ENCODE data around the gene SPOCK1. TPM values are rescaled to one million over a fixed set of nuclear protein-coding genes. Genes with fewer than 3 reads are reported as not detected.

Gene SPOCK1
- total and polyA plus RNA-seq, 2 of the 13 experiments (the other 11 are each of a cell fraction or from before 2014, with no cell fraction given): 0.18 to 0.29 TPM

DNA sequence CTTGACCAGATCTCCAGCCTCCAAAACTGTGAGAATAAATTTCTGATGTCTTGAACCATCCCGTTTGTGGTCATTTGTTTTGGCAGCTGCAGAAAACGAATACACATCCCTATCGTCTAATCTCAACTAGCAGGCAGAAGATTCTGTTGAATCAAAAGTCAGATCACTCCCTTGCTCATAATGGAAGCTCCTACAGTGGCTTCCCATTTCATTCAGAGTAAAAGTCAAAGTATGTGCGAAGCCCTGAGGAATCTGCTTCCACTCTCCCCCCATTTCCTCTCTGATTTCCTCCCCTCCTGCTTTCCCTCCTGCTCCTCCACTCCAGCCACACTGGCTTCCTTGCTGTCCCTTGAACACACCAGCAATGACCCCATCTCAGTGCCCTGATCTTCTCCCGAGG, 34.8 kb upstream of the SPOCK1 start (continued):
- TF ChIP-seq, protein P1, sequence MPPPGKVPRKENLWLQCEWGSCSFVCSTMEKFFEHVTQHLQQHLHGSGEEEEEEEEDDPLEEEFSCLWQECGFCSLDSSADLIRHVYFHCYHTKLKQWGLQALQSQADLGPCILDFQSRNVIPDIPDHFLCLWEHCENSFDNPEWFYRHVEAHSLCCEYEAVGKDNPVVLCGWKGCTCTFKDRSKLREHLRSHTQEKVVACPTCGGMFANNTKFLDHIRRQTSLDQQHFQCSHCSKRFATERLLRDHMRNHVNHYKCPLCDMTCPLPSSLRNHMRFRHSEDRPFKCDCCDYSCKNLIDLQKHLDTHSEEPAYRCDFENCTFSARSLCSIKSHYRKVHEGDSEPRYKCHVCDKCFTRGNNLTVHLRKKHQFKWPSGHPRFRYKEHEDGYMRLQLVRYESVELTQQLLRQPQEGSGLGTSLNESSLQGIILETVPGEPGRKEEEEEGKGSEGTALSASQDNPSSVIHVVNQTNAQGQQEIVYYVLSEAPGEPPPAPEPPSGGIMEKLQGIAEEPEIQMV (CRISPR knock-in tag; IDR thresholded peaks at IDR 0.05; ENCODE audit: low read depth): no peak
- TF ChIP-seq POLR2A (IDR thresholded peaks at IDR 0.05; ENCODE audit: insufficient read depth in 1 of 2, low read depth in 2 of 2, low read length in 2 of 2) (no peak), ZNF24 (IDR thresholded peaks at IDR 0.05) (no peak), ZNF720 (CRISPR knock-in tag; IDR thresholded peaks at IDR 0.05) (no peak)

- FAIRE-seq: no peak
- intact Hi-C loops (cut with micrococcal nuclease; ENCODE audit: unreplicated experiment): no loop called here
- POLR2A ChIA-PET: no interaction called here
Measured at GRCh38 chr5:137531266-137531665, 32.1 kb upstream of the SPOCK1 start.

More at GRCh38 chr5:137531266-137531665, 32.1 kb upstream of the SPOCK1 start:
- Histone ChIP-seq H3K4me2 (ENCODE audit: low read depth, low read length) (no peak overlapping the region), H4K20me1 (ENCODE audit: insufficient read depth, low read length) (no peaks in the 10 kb centered on the region), H3K79me2 (ENCODE audit: insufficient read depth, low read length) (no peaks in the 10 kb centered on the region), H3K27me3 (ENCODE audit: control insufficient read depth in 1 of 2, insufficient read depth in 2 of 2, low read length in 2 of 2) (no peaks in the 10 kb centered on the region), H2AFZ (ENCODE audit: low read length) (no peak overlapping the region), H3K27ac (ENCODE audit: extremely low read length, insufficient read depth, low read length) (no peak overlapping the region), H3K9ac (ENCODE audit: insufficient read depth, low read depth, low read length) (no peak overlapping the region), H3K4me3 (replicated peaks in 1 of 3; ENCODE audit: insufficient read depth in 1 of 3, low read depth in 2 of 3, low read length in 3 of 3) (no peak overlapping the region), H3K36me3 (replicated peaks in 1 of 2; ENCODE audit: control insufficient read depth in 1 of 2, insufficient read depth in 2 of 2, low read length in 2 of 2) (no peaks in the 10 kb centered on the region), H3K4me1 (ENCODE audit: insufficient read depth, low read length) (no peaks in the 10 kb centered on the region), H3K9me3 (ENCODE audit: low read length) (no peaks in the 10 kb centered on the region)
- in situ Hi-C loops (cut with HindIII; ENCODE audit: extremely low pct_ligation_motif_present, low pct_unique_long_range_greater_than_20kb): no loop called here
- no peak for ATAC-seq
- TF ChIP-seq ZNF343 (CRISPR knock-in tag; IDR thresholded peaks at IDR 0.05): no peak
- no peak for TF ChIP-seq SIN3B (IDR thresholded peaks at IDR 0.05; ENCODE audit: low read length)
- TF ChIP-seq ZNF513 (CRISPR knock-in tag; conservative IDR thresholded peaks at IDR 0.05): no peak
- TF ChIP-seq ZNF746 (CRISPR knock-in tag; IDR thresholded peaks at IDR 0.05): no peak
- no peak for TF ChIP-seq EEA1 (CRISPR knock-in tag; IDR thresholded peaks at IDR 0.05; ENCODE audit: borderline replicate concordance)
- TF ChIP-seq CREB3 (CRISPR knock-in tag; IDR thresholded peaks at IDR 0.05): no peak
- no peak for TF ChIP-seq PREB (CRISPR knock-in tag; IDR thresholded peaks at IDR 0.05)
- no peak for TF ChIP-seq ZBTB7A (CRISPR knock-in tag; IDR thresholded peaks at IDR 0.05)
- no peak for TF ChIP-seq TBX3 (IDR thresholded peaks at IDR 0.05; ENCODE audit: borderline replicate concordance)
- TF ChIP-seq SRY (CRISPR knock-in tag; IDR thresholded peaks at IDR 0.05): no peak
- no peak for TF ChIP-seq ZC3H13 (CRISPR knock-in tag; IDR thresholded peaks at IDR 0.05)
- TF ChIP-seq JUND (CRISPR knock-in tag; IDR thresholded peaks at IDR 0.05): no peak
- TF ChIP-seq AHR (CRISPR knock-in tag; IDR thresholded peaks at IDR 0.05): no peak
- TF ChIP-seq, protein P2, sequence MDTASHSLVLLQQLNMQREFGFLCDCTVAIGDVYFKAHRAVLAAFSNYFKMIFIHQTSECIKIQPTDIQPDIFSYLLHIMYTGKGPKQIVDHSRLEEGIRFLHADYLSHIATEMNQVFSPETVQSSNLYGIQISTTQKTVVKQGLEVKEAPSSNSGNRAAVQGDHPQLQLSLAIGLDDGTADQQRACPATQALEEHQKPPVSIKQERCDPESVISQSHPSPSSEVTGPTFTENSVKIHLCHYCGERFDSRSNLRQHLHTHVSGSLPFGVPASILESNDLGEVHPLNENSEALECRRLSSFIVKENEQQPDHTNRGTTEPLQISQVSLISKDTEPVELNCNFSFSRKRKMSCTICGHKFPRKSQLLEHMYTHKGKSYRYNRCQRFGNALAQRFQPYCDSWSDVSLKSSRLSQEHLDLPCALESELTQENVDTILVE (CRISPR knock-in tag; IDR thresholded peaks at IDR 0.05): no peak
- CTCF ChIA-PET (ENCODE audit: low intra/inter-chr PET ratio, low total read pairs): no interaction called here
- no peak for DNase-seq (ENCODE audit: low spot score)
- no TSS peak for BruUV-seq (replicated peaks)
